GM19023 (cell line): ENCODE data around the gene E4F1.
"Not testable (repeated sequence)": the region's sequence is repeated elsewhere in the genome, so short reads cannot be mapped to it uniquely, and the experiment has no call there.

Source experiments
- ATAC-seq: cut with Tn5 transposase; IDR thresholded peaks from one replicate; pipeline ENCODE4 v1.9.1; 2021; ENCODE audit warnings: mild to moderate bottlenecking, moderate library complexity; ENCODE audit not compliant: unreplicated experiment

Gene E4F1

DNA sequence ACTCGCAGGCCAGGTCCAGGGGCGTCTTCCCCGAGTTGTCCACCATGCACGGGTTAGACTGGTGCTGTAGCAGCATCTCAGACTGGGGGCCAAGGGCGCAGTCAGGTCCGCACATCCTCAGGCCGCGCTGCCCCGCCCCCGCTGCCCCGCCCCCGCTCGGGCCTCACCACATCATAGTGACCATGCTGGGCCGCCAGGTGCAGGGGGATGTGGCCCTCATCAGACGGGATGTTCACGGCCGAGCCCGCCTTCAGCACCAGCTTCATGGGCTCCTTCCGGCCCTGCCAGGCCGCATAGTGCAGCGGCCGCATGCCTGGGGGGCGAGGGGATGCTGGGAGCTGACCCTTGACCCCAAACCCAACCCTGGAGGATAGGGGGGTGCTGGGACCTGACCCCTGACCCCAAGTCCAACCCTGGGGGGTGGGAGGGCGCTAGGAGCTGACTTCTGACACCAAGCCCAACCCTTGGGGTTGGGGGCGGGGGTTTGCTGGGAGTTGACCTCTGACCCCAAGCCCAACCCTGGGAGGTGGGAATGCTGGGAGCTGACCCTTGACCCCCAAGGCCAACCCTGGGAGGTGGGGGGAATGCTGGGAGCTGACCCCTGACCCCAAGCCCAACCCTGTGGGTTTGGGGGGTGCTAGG lies 34.0 kb upstream of the E4F1 start:
- ATAC-seq = no peak

DNA sequence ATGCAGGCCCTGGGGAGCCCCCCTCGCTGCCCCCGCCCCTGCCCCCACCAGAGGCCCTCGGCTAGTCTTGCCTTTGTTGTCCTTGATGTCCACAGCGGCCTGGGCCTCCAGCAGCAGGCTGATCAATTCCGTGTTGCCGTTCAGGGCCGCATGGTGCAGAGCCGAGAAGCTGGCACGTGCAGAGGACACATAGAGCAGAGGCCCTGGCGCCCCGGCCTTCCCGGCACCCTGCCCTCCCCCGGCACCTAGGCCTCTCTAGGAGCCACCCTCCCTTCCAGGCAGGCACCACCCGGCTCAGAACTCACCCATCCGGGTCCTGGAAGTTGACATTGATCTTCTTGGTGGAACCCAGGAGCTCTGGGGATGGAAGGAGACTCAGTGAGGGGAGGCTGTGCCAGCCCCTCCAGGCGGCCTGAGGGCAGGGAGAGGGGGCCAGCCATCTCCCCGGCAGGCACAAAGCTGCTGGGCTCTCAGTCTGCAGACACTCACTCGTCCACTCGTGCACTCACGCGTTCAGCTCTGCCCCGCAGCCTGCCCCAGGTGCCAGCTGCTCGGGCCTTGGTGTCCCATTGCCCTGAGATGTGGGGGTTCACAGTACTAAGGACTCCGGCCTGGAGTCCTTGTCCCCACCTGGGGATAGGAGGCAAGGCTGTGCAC lies 33.3 kb upstream of the E4F1 start:
- ATAC-seq = no peak

GRCh38 chr16:2190659-2191445 lies 32.5 kb upstream of the E4F1 start:
- no peak for ATAC-seq

DNA sequence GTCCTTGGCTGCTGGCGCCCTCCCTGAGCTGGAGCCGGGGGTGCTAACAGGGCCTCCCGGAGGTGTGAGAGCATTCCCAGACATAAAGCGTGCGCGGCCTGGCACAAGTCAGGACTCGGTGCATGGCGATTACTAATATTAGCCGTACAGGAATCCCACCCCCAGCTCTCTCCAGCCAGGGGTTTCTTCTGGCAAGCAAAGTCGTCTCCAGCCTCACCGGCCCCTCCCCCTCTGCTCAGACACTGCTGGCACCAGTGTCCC lies 32.0 kb upstream of the E4F1 start:
- no peak for ATAC-seq

- no peak for ATAC-seq
These were observed 29.1 kb upstream of the E4F1 start for GRCh38 chr16:2194166-2194834.

DNA sequence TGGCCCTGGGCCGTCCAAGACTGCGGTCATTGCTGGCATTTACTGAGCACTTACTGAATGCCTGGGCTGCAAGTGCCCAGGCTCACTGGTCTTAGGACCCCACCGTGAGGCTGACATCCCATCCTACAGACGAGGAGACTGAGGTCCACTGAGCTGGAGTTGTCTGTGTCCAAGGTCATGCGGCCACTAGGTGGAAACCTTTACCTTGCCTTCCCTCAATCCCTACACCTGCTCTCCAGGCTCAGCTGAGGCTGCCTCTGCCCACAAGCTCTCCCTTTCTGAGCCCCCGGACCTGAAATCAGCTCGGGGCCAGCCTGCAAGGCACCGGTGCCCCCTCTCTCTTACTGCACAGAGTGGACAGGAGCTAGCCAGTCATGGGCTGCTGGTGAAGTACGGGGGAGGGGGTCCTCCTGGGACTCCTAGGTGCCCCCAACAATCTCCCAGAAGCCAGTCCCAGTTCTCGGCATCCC lies 28.5 kb upstream of the E4F1 start:
- no peak for ATAC-seq

DNA sequence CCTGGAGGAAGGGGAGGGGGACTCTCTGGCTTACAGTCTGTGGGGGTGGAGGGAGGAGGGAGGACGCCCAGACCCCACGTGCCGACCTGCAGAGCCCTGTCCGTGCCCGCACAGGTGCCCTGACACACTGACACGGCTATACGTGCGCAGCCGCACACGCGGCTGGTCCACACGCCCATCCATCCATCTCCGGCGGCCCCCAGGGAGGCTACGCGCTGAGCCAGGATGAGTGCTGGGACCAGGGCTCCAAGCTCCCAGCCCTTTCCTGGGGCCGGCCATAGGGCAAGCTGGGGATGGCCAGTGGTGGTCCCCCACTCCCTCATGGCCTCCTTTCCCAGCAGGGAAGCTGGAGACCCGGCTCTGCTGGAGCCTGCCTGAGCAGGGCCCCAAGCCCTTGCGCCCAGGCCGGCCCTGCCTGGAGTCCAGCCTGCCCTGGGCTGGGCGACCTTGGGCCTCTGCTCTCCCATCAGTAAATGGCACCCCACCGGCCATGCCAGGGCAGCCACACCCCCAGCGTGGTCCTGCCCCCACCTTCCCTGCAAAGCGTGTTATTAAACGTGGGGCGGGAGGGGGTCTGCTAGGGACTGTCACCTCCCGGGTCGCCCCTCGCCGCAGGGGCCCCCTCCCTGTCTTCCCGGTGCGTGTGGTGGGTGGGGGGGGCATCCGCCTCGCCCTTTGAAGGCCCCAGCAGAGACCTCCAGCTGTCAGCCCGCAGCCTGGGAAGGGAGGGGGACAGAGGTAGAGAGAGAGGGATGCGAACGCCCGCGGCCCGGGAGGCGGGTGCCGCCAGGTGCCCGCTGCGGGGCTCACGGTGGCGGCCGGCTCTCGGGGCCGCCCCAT lies 27.8 kb upstream of the E4F1 start:
- ATAC-seq = no peak

- ATAC-seq = no peak
These were observed 27.0 kb upstream of the E4F1 start, which contains the start of gene CASKIN1 for GRCh38 chr16:2196162-2196980. TSS of gene CASKIN1 (minus strand) at chr16:2196605. CDS start at chr16:2196432, 173 bp downstream.

DNA sequence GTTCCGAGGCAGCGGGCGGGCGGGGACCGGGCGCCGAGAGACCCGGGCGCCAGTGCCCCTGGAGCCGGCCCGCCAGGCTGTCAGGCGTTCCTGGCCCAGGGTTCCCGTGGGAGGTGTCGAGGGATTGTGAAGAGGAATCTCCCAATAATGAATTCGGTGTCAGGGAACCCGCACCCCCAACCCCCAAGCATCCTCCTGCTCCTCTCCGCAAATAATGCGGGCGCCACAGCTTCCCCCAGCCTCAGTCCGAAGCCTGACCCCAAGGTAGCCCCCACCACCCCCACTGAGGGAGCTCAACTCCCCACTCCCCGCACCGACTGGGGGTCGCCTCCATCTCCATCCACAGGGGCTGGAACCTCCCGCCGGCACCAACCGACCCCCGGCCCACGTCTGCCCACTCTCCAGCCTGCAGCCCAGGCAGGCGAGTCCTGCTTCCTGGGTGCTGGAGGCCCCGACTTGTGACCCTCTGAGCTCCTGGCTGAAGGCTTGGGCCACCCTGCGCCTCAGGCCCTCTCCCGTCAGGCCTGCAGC lies 26.3 kb upstream of the E4F1 start:
- no peak for ATAC-seq

GRCh38 chr16:2197765-2198164 lies 25.6 kb upstream of the E4F1 start:
- ATAC-seq = no peak

GRCh38 chr16:2198283-2198682 lies 25.1 kb upstream of the E4F1 start:
- ATAC-seq = no peak

DNA sequence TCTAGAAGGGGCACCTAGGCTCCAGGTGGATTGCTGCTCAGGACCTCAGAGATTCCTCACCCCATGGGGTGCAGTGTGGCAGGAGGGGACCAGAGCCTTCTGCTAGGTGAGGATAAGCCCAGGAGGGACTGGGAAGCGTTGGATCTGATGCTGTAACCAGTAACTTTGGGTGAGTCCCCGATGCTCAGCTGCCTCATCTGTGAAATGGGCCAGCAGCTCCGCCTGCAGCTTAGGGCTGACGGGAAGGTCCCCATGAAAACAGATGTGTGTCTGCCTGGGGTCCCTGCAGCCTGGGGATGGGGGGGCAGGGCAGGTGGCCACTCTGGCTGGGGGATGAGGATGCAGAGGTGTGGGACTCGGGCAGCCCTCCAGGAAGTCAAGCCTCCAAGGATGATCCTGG lies 24.3 kb upstream of the E4F1 start:
- ATAC-seq = no peak

DNA sequence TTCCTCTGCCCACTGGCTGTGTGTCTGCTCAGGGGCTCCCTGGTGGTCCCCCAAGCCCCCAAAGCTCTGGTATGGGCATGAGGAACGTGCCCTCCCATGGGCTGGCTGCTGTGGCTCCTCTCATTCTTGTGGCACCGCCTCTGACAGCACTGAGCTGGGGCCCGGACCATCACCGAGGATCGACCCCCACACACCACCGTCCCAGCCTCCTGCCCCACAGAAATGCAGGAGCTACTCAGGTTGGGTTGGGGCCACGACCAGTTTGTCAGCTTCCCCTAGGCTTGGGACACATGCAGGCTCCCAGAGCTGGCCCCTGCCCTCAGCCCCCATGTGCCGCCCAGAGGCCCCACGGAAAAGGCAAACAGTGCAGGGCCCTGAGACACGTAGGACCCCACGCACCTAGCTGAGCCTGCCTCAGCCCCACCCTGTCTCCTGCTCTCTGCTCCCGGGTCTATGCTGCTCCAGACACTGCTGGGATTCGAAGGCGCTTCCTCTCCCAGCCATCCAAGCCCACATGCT lies 23.7 kb upstream of the E4F1 start:
- ATAC-seq = no peak

- ATAC-seq = no peak
These were observed 23.1 kb upstream of the E4F1 start for GRCh38 chr16:2200313-2200712.

DNA sequence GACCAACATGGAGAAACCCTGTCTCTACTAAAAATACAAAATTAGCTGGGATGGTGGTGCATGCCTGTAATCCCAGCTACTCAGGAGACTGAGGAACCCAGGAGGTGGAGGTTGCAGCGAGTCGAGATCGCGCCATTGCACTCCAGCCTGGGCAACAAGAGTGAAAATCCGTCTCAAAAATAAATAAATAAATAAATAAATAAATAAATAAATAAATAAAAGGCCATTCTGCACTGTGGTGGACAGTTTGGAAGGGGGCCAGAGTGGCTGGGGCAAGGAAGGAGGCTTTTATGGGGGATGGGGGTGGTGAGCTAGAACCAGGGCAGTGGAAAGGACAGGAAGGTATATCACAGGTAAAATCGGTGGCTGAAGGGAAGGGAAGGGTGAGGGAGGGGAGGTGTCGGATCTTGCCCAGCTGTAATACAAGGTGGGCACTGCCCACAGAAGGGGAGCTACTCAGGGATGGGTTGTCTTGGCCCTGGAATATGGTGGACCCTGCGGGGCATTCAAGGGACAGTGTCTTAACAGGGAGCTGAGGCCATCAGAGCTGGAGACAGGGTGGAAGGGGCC lies 20.2 kb upstream of the E4F1 start:
- ATAC-seq = not testable (repeated sequence)

DNA sequence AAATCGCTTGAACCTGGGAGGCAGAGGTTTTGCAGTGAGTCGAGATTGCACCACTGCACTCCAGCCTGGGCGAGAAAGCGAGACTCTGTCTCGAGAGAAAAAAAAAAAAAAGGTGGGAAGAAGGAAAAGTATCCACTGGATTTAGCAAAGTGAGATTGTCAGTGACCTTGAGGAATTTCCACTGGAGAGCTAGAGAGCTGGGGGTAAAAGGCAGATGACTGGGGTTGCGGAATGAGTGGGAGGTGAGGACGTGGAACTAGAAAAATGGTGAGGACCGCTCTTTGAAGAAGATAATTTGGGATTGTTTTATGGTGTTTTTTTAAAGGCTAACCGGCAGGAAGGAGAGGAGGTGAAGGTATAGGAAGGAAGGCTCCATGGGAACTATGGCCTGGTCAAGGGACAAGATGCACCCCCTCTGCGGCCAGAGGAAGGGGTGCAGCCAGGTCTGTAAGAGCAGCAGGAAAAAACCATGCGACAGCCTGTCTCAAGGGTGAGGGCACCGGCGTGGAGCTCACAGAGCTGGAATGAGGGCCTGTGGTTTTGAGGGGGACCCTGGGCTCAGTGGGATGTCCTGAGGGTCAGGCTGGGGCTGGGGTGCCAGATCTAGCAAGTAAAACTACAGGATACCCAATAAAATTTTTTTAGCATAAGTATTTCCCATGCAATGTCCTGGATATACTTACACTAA lies 18.8 kb upstream of the E4F1 start:
- no peak for ATAC-seq

- peak; percentile 72 for ATAC-seq
These were observed 18.1 kb upstream of the E4F1 start, which contains the start of gene MLST8 for GRCh38 chr16:2205104-2205966. TSS of gene MLST8 (plus strand) at chr16:2205454. CDS start at chr16:2206086, 632 bp downstream.
